NCI-H128 (cell line): ENCODE measurements around the gene SPATA16.
"Not testable (repeated sequence)": the region's sequence is repeated elsewhere in the genome, so short reads cannot be mapped to it uniquely, and the experiment has no call there.

ENCODE experiments used
- DNase-seq: peaks from one replicate; lab custom pipeline; 2025; ENCODE audit not compliant: unreplicated experiment; lab: John Stamatoyannopoulos, UW

SPATA16 gene

DNA sequence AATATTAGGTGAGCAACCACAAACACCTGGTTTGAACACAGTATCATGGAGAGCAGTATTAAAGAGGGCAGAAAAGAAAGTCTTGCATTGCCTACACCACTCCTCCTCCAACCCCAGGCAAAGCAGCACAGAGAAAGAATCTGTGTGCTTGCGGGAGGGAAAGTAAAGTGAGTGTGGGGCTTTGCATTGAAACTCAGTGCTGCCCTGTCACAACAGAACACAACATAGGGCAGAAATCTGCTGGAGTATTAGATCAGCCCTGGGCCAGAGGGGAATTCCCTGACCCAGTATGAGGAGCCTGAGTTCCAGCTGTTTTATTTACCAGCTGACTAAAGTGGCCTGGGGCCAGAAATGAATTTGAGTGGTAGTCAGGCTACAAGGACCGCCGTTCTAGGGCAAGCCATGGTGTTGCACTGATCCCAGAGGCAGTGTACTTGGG is 75.5 kb downstream of the SPATA16 start:
- no peak for DNase-seq

- DNase-seq, result no peak
These were observed 76.4 kb downstream of the SPATA16 start for GRCh38 chr3:173064631-173065030.

DNA sequence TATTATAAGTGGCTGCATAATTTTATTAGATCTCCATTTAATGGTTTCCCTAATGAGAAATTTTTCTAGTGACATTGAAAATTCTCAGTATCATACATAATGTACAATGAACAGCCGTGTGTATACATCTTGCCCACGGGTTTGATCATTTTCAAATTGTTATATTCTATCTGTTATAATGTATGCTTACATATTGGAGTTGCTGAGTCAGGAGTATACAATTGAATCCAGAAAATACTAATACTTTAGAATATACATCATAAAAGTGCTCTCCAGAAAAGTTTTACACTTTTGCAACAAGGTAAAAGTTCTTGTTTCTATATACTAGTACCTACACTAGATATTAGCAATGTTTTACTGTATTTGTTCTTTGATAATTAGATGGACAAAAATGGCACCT is 82.8 kb downstream of the SPATA16 start:
- DNase-seq, result no peak

DNA sequence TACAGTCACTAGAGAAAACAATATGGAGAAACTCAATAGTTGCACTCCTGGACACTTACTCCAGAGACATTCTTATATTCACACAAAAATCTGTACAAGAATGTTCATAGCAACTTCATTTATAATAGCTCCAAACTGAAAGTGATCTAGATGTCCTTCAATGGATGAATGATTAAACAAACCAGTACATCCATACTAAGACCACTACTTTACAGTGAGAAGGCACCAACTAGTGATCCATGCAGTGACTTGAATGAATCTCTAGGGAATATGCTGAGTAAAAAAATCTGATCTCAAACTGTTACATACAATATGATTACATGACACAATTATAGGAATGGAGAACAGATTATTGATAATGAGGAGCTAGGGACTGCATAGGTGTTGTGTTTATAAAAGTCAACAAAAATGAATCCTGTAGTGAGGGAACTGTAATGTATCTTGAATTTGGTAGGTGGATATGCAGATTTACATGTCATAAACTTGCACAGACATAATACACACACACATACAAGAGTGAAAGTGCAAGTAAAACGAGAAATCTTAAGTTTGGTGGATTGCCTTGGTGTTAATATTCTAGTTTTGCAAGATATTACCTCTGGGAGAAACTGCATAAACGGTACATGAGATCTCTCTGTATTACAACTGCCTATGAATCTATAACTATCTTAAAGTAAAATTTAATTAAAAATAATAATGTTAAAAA is 85.7 kb downstream of the SPATA16 start:
- no peak for DNase-seq

DNA sequence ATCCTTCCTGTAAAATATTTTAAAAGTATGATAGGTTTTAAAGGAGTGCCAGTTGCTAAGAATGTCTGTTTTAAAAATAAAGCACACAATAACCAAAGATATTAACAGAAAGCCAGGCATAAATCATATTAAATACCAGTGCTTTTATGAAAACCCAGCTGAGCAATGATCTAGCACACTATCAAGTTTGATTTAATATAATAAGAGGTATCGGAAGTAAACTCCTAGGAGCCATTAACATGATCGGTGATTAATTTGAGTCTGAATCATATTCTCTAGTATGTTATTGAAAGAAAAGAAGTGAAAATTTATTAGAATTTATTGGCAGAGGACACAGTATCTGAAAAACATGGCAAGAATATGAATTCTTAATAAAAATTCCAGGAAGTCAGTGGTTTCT is 91.7 kb downstream of the SPATA16 start:
- no peak for DNase-seq

DNA sequence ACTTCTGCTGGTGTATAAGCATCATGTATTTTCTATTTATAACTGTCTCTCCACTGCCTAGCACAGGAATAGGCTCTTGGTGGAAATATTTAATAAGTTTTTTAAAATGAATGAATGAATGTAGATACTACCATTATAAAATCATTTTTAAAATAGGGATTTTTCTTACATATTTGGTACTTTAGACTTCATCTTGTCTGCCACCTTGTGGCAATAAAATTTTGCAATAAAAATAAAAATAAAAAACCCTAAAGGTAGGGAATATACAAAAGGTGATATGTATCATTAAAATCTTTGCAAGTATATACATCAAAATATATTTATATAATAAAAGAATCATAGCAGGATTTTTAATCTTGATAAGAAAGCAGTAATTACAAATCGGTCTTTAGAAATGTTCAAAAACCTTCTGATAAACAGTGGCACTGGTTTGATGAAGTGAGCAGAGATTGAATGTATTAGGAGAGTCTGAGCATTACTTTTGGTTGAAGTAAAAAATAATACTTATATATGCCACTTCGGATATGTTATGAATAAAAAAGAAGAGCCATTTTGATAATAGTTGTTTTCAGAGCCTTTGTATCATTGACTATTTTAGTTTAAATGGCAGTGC is 95.2 kb downstream of the SPATA16 start:
- DNase-seq, result no peak

GRCh38 chr3:173044998-173045397 is 96.0 kb downstream of the SPATA16 start:
- no peak for DNase-seq

DNA sequence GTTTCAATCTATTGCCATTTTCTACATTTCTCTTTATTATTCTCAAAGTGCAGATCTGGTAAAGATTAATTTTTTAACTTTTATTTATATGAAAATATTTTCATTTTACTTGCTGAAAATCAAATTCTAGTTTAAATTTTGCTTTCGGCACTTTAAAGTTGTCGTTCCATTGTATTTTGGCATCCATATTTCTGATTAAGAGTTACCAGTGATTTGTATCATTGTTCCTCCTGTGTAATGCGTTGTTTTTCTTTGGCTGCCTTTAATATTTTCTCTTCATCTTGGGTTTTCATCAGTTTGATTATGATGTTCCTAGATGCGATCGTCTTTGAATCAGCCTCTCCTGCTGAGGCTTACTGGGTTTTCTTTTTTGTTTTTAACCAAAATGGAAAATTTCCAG is 97.3 kb downstream of the SPATA16 start:
- DNase-seq, result no peak

DNA sequence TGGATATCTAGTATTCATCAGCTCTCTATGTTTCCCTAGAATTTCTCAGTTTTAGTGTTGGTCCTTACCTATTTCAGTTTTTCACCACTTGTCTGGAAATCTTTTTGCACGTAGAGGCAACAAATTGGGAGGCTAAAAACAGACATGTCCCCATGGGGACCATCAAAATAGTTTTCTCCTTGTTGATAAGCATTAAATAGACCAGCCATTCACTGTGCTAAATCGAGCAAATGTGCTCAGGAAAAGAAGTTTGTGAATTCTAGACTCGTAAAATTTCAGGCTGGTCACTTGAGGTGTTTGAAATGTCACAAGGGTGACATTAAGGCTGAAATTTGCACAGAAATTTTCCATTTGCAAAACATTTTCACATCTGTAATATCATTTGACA is 102.6 kb downstream of the SPATA16 start:
- DNase-seq, result no peak

DNA sequence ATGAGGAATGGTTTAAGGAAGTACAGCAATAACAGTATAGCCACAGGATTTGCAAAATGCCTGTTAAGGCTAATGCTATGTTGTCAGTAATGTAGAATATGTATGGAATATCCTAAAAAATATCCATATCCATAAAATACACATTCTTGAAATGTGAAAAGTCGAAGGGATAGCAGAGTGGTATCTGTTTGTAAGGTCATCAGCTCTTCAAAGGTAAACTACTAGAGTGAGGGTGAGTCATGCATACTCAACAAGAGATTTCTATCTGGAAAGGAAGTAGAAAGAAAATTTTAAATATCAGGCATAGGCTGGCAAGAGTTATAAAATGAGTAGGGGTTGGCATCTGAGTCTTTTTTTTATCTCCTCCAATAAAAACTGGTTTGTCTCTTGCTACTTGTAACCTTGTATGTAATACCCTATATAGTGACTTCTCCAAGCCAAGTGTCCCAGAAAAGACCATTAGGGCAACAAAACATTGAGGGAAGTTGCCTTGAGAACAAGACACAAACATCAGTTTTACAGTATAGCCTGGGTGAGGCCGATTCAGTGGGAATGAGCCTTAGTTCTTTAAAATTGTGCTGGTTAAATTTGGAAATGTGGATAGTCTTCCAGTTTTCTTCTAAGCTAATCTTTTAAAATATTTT is 103.1 kb downstream of the SPATA16 start:
- DNase-seq, result no peak

DNA sequence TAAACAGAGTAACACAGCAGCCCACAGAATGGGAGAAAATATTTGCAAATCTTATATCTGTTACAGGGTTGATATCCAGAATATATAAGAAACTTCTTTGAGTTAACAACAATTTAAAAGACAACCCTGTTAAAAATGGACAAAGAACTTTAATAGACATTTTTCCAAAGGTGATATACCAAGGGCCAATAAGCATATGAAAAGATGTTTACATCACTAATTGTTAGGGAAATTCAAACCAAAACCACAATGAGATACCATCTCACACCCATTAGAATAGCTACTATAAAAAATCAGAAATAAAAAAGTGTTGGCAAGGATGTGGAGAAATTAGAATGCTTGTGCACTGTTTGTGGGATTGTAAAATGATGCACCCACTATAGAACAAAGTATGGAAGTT is 110.8 kb downstream of the SPATA16 start:
- no peak for DNase-seq

DNA sequence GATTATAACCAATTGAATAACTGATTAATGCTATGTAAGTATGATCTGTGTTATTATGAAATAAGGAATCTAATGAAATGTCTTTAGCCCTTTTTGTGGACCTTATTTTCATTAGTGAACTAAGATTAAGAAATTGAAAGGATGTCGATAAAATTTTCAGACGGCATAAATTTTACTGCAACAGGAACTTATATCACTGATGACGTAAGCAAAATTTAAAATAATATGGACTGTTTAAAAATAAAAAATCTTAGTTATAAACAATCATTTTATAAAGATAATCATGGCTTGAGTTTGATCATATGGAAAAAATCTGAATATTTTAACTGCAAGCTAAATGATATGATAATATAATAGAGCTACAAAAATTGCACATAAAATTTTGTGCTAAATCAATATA is 112.7 kb downstream of the SPATA16 start:
- no peak for DNase-seq

GRCh38 chr3:173027429-173027828 is 113.6 kb downstream of the SPATA16 start:
- no peak for DNase-seq

DNA sequence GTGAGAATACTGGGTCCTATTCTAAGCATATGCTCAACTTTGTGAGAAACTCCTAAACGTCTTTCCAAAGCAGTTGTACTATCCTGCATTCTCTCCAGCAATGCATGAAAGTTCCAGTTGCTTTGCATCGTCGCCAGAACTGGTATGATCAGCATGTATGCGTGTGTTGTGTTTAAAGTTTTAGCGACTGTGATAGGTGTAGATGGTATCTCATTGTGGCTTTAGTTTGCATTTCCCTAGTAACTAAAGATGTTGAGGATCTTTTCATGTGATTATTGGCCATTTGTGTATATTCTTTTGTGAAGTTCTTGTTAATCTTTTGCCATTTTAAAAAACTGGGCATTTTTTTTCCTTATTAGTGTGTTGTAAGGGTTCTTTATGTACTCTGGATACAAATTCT is 115.1 kb downstream of the SPATA16 start:
- no peak for DNase-seq

GRCh38 chr3:173021547-173022185 is 119.4 kb downstream of the SPATA16 start:
- no peak for DNase-seq

DNA sequence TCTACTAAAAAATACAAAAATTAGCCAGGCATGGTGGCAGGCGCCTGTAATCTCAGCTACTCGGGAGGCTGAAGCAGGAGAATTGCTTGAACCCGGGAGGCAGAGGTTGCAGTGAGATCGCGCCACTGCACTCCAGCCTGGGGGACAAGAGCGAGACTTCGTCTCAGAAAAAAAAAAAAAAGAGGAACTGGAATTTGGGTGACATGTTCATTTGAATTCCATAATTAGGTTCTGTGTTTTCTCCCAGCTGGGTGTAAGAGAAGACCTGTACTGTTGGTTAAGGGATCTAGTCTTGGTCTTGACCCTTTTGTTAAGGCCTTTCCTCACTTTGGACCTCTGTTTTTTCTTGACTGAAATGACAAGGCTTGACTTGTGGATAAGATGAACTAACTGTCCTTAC is 120.9 kb downstream of the SPATA16 start:
- DNase-seq, result not testable (repeated sequence)

DNA sequence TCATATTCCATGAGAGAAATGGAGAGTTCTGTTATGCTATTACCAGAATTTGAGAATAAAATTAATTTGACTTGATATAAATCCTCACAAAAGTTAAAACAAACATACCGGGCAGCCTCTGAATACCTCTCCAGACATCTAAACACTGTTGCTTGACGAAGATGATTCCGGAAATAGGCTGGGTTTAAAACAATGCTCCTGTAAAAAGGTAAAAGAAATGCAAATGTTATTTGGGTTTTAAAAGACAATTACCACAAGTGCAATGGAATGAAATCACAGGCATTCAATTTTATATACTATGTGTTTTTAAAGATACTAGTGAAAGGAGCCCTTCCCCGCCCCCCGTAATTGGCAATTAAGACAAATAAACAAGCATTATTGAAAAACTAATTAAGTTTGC is 121.7 kb downstream of the SPATA16 start:
- DNase-seq, result no peak

DNA sequence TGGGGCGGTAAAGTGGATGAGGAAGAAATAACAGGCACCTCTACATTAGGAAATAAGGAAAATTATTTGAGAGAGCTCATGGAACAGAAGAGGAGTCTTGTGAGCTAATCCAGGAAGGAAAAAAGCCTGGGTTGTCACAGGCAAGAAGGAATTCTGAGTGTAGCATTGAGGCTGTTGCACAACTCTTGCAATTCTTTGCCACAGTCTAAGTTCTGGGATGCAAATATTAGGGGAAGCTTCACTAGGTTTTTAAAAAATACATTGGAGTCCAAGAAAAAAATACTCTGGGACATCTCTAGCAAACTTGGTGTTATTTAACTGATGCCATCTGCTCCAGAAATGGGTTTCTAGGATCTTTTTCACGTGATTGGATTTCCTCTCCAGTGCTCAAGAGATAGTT is 122.3 kb downstream of the SPATA16 start:
- DNase-seq, result no peak

- DNase-seq, result no peak
These were observed 127.7 kb downstream of the SPATA16 start for GRCh38 chr3:173013219-173013832.

GRCh38 chr3:173009410-173009809 is 131.6 kb downstream of the SPATA16 start:
- DNase-seq, result no peak

DNA sequence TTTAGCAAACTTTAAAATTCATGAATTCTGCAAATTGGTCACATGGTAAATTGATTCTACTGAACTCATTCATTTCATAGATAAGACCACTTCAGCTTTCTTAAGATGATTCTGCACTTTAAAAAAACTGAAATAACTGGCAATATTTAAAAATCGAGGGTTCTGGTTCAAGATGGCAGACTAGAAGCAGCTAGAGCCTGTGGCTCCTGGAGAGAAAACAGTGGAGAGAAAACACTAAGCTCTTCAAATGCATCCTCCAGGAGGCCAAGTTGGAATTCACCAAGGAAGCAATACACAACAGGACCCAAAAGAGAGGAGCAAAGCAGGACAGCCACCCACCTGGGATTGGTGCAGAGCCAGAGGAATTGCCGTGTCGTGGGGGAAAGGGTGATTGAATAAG is 132.1 kb downstream of the SPATA16 start:
- no peak for DNase-seq
